ENCODE data around the gene LRBA.

The LRBA gene

GRCh38 chr4:150816491-150816890 lies 198.6 kb downstream of the LRBA start:
- no peak for DNase-seq (ENCODE audit: low read depth in 1 of 2, low spot score in 1 of 2)

DNA sequence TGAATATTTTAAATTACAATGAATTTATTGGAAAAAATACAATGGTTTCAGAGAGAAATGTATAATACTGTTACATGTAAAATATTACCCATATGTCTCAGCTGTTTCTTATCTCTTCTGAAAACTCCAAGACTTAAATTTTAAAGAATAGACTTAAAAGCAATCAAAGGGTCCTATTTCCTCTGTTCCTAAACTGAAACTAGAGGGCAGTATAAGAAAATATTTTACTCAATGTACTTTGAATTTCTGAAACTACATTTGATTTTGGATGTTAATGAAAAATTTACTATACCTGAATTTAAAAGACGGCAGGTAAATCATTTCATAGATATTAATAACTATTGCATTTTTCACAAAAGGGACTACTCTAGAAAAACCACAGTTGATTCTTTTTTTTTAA lies 200.2 kb downstream of the LRBA start:
- no peak for DNase-seq (ENCODE audit: low read depth in 1 of 2, low spot score in 1 of 2)

- no peak for DNase-seq (ENCODE audit: low read depth in 1 of 2, low spot score in 1 of 2)
These were observed 209.7 kb downstream of the LRBA start for GRCh38 chr4:150805183-150806025.

DNA sequence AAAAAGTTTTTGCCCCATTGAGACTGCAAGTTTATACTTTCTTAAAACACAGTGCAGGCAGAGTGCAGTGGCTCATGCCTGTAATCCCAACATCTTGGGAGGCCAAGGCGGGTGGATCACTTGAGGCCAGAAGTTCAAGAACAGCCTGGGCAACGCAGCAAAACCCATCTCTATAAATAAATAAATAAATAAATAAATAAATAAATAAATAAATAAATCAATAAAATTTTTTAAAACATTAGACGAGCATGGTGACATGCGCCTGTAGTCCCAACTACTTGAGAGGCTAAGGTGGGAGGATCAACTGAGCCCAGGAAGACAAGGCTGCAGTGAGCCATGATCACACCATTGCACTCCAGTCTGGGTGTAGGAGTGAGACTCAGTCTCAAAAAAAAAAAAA lies 213.3 kb downstream of the LRBA start:
- DNase-seq (ENCODE audit: low read depth in 1 of 2, low spot score in 1 of 2) = no peak

DNA sequence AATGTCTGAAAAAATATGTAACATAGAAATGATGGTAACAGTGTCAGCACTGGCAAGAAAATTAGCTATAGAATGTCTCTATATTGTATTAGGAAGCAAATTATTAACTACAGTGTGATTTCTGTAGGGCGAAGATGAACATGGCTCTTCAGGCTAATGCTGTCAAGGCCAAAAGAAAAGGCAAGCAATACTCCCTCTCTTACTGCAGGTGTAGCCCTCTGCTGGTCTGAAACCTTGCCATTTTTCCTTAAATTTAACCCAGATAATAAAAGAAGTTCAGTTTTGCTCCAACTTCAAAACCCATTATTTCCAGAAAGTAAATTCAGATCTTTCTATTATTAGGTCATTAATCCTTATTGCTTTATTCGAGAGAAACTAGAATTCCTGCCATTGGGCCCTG lies 215.9 kb downstream of the LRBA start:
- no peak for DNase-seq (ENCODE audit: low read depth in 1 of 2, low spot score in 1 of 2)

GRCh38 chr4:150794706-150795105 lies 220.4 kb downstream of the LRBA start:
- no peak for DNase-seq (ENCODE audit: low read depth in 1 of 2, low spot score in 1 of 2)

GRCh38 chr4:150789864-150790263 lies 225.2 kb downstream of the LRBA start:
- no peak for DNase-seq (ENCODE audit: low read depth in 1 of 2, low spot score in 1 of 2)

DNA sequence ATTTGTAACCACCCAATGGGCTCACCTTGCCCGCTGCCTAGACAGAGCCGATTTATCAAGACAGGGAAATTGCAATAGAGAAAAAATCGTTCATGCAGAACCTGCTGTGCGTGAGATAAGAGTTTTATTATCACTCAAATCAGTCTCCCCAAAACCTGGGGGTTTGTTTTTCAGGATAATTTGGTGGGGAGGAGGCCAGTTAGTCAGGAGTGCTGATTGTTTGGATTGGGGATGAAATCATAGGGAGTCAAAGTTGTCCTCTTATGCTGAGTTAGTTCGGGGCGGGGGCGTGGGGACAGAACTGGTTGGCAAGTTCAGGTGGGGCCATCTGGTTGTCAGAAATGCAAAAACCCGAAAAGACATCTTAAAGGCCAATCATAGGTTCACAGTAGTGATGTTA lies 230.1 kb downstream of the LRBA start:
- no peak for DNase-seq (ENCODE audit: low read depth in 1 of 2, low spot score in 1 of 2)

GRCh38 chr4:150784305-150784704 lies 230.8 kb downstream of the LRBA start:
- DNase-seq (ENCODE audit: low read depth in 1 of 2, low spot score in 1 of 2) = no peak

DNA sequence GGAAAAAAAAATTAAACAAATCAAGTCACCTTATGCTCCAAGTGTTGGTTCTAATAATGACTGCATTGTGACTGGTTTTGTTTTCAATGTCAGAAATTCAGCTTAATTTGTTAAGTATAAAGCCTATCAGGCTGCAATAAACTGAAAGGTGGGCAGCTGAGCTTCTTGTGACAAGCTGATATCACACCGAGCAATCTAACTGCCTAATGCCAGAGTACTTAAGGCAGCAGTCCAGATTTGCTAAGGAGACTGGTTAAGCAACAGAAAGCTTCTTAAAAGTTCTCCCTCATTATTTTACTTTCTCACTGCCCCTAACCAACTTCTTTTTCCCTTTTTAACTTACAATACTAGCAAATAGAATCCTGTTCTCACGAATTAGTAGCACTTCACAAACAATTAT lies 232.2 kb downstream of the LRBA start:
- no peak for DNase-seq (ENCODE audit: low read depth in 1 of 2, low spot score in 1 of 2)

DNA sequence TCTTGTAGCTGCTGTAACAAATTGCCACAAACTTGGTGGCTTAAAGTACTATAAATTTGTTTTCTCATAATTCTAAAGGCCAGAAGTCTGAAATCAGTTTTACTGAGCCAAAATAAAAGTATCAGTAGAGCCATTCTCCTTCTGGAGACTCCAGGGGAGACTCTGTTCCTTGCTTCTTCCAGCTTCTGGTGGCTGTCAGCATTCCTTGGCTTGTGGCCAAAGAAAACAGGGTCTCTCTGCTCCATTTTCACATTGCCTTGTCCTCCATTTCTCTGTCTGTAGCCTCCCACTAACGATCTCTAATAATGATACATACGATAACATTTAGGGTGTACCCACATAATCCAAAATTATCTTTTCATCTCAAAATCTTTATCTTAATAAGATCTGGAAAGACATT lies 232.8 kb downstream of the LRBA start:
- no peak for DNase-seq (ENCODE audit: low read depth in 1 of 2, low spot score in 1 of 2)

- DNase-seq (ENCODE audit: low read depth in 1 of 2, low spot score in 1 of 2) = no peak
These were observed 233.9 kb downstream of the LRBA start for GRCh38 chr4:150781191-150781590.

DNA sequence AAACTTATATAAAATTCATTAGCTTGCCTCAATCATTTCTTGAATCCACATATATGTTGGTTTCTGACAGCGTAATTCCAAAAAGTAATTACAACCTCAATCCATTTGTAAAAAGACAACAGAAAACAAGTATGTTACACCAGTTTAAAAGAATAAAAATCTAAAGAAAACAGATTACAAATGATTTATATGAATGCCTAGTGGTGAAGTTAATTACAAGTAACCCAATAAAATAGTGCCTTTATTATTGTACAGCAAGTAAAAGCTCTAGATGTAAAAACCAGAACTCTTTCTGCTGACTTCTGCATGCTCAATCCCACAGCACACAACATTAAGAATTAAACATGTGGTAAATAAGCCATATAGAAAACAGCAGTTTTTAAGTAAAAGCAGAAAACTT lies 235.4 kb downstream of the LRBA start:
- no peak for DNase-seq (ENCODE audit: low read depth in 1 of 2, low spot score in 1 of 2)

DNA sequence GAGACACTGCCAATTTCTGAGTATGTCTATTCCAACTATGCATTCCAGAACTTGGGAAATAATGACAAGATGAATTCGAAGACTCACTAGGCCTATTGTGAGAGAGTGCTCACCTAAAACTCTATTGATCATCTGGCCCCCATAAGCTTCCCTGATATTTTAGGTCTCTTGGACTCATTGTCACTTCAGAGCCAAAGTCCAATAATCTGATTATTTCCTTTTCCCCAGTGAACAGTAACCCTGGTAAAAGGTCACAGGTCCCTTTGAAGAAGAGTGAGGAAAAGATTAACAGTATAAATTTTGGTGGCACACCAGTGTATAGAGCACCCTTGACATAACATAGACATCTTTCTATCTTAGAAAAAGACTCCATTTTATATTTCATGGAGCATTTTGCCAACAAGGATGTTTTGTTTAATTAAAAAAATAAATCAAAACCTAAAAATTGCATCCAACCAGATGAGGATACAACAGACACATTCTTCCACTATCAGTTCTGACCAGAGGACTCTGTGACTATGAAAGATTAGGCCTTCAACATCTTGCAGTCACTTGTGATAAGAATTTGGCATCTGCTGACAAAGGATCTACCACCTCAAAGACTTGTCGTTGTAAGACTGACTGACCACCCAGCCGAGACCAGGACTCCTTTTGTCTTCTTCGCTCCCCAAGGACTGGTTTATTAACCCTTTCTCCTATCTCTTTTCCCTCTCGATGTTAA lies 241.2 kb downstream of the LRBA start:
- DNase-seq (ENCODE audit: low read depth in 1 of 2, low spot score in 1 of 2) = no peak

- DNase-seq (ENCODE audit: low read depth in 1 of 2, low spot score in 1 of 2) = no peak
These were observed 242.1 kb downstream of the LRBA start for GRCh38 chr4:150773032-150773431.

DNA sequence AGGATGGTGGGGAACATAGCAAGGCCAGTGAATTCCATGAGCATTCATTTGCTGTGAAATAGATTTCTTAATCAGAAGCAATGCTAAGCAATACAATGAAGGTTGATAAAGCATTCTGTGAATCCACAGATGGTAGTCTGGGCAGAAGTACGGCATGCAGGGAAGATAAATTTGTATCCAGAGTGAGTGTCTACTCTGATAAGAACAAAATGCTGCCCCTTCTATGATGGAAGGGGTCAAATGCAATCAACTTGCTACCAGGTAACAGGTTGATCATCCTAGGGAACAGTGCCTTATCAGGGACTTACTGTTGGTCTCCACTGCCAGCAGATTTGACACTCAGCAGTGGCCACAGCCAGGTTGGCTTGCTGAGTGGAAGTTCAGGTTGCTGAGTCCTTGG lies 243.7 kb downstream of the LRBA start:
- DNase-seq (ENCODE audit: low read depth in 1 of 2, low spot score in 1 of 2) = no peak

- DNase-seq (ENCODE audit: low read depth in 1 of 2, low spot score in 1 of 2) = no peak
These were observed 245.2 kb downstream of the LRBA start for GRCh38 chr4:150769845-150770244.

GRCh38 chr4:150769248-150769647 lies 245.8 kb downstream of the LRBA start:
- DNase-seq (ENCODE audit: low read depth in 1 of 2, low spot score in 1 of 2) = no peak

- no peak for DNase-seq (ENCODE audit: low read depth in 1 of 2, low spot score in 1 of 2)
These were observed 246.6 kb downstream of the LRBA start for GRCh38 chr4:150768497-150768896.

- DNase-seq (ENCODE audit: low read depth in 1 of 2, low spot score in 1 of 2) = no peak
These were observed 249.9 kb downstream of the LRBA start for GRCh38 chr4:150765216-150765615.

GRCh38 chr4:150751648-150752047 lies 263.4 kb downstream of the LRBA start:
- DNase-seq (ENCODE audit: low read depth in 1 of 2, low spot score in 1 of 2) = no peak

DNA sequence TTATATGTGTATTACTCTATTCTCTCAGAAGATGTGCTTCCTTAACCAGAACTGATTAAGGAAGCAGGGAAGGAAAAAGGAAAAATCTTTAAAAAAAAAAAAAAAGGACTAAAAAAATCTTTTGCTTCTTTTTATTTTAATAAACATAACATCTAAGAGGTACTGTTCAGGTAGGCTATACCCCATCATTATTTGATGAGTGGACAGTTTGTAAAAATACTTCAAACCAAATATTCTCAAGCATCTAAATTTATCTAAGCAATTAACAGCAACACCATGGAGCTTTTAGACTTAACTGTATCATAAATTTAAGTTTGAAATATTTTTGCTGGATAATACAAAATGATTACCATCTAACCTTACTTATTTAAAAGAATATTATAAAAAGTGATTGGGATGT lies 264.3 kb downstream of the LRBA start:
- DNase-seq (ENCODE audit: low read depth in 1 of 2, low spot score in 1 of 2) = no peak

GRCh38 chr4:150746156-150746555 lies 268.9 kb downstream of the LRBA start:
- DNase-seq (ENCODE audit: low read depth in 1 of 2, low spot score in 1 of 2) = no peak
